LNCaP clone FGC (cell line): ENCODE results near the gene FAM241A.

ENCODE experiments used
- DNase-seq: peaks from one replicate; pipeline ENCODE4 v3.0.0-alpha.2; 2011; ENCODE audit warnings: low read depth
- H3K4me3 ChIP-seq: 2 replicates; pipeline ENCODE4 v1.5.1; 2011; ENCODE audit warnings: mild to moderate bottlenecking, low read depth, low read length, control low read depth
- CTCF ChIP-seq: IDR thresholded peaks from 2 replicates; pipeline ENCODE4 v1.5.1; 2012; ENCODE audit warnings: mild to moderate bottlenecking; ENCODE audit not compliant: control insufficient read depth, insufficient read depth; ENCODE audit errors: extremely low read depth

The FAM241A gene

GRCh38 chr4:112183252-112183651 lies 38.0 kb downstream of the FAM241A start:
- DNase-seq, result no peak
- no peak overlapping the region for H3K4me3 ChIP-seq
- TF ChIP-seq CTCF, result no peak

- no peak for TF ChIP-seq CTCF
- no peak overlapping the region for H3K4me3 ChIP-seq
- no peak for DNase-seq
Observed at GRCh38 chr4:112184438-112184837, 39.2 kb downstream of the FAM241A start.

- no peak overlapping the region for H3K4me3 ChIP-seq
- TF ChIP-seq CTCF, result no peak
- no peak for DNase-seq
Observed at GRCh38 chr4:112185334-112185733, 40.1 kb downstream of the FAM241A start.

DNA sequence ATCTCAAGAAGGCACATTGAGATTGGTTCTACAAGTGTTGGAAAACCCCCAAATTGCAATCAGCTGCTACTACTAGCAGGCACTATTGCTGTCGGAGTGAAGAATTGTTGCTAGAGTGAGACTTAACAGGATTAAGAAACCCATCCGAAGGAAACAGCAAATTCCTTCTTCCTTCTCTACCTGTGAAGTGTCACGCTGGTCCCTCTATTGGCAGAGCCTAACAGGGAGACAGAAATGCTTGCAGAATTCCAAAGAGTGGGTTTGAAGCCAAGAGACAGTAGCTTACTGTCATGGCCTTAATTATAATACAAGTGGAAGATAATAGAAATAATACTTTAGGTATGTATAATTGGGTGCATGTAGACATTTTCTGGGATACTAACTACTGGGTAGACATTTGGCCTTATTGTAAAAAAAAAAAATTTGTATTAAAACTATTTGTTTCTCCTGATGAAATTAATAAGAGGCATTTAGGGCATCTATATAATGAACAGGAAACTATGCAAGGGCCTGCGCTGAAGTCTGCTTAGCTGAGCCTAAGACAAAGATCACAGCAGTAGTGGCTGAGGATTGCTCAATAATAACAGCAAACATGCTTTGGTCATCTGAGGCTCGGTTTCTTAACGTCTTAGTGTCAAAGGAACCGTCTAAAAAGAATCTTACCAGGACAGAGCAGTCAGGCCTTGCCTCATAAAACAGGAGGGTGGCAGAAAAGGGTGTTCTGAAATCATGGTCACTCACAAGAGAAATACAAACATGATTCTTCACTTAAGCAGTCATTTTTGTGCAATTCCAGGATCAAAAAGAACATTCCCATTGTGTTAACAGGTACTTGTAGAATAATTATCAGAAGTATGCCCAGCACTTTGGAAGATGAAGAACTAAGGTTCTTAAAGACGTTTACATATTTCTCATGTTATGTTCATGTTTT lies 40.8 kb downstream of the FAM241A start:
- no peak overlapping the region for H3K4me3 ChIP-seq
- no peak for DNase-seq
- no peak for TF ChIP-seq CTCF

- TF ChIP-seq CTCF, result peak; percentile 37
- no peak overlapping the region for H3K4me3 ChIP-seq
- no peak for DNase-seq
Observed at GRCh38 chr4:112189754-112190153, 44.5 kb downstream of the FAM241A start.

DNA sequence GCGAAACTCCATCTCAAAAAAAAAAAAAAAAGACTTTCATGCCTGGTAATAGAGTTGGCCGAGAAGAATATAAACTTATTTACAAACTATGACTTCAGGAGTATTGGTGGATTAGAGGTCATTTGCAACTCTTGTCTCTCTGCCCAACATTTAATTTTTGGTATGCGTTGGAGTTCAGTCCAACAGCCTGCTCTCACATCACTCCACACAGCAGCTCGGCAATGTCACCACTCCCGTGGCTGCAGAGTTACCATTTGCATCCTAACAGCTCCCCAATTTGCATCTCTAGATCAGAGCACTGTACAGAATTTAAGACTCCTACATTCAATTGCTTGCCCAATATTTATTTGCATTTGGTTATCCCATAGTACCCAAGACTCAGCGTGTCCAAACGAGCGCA lies 45.4 kb downstream of the FAM241A start:
- no peak overlapping the region for H3K4me3 ChIP-seq
- TF ChIP-seq CTCF, result no peak
- no peak for DNase-seq

DNA sequence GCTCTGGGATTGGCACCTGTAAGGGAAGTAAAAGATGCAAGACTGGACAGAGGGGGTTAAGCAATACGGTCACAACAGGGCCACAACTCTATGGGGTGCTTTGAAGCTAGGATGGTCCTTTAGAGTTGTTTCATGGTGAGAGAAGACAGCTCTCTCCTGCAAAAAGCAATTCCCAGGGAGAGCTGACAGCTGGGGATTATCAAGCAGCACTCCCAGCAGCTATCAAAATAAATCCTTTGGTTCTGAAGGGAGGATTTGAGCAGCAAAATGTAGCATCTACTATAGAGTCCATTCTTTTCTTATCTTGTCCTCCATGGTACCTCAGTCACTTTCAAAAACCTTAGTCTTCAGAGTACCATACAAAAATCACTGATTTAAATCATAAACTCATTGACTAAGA lies 51.2 kb downstream of the FAM241A start:
- no peak overlapping the region for H3K4me3 ChIP-seq
- DNase-seq, result no peak
- TF ChIP-seq CTCF, result no peak
